Measurements from ENCODE around the gene VPS8.
"Not testable (repeated sequence)": the region's sequence is repeated elsewhere in the genome, so short reads cannot be mapped to it uniquely, and the experiment has no call there.

The VPS8 gene

GRCh38 chr3:184872200-184872599 lies 60.2 kb downstream of the VPS8 start:
- no peak for DNase-seq (ENCODE audit: low read depth in 2 of 2)

GRCh38 chr3:184873141-184873540 lies 61.2 kb downstream of the VPS8 start:
- no peak for DNase-seq (ENCODE audit: low read depth in 2 of 2)

- DNase-seq (ENCODE audit: low read depth in 2 of 2), result no peak
Observed at GRCh38 chr3:184874709-184875644, 63.0 kb downstream of the VPS8 start.

DNA sequence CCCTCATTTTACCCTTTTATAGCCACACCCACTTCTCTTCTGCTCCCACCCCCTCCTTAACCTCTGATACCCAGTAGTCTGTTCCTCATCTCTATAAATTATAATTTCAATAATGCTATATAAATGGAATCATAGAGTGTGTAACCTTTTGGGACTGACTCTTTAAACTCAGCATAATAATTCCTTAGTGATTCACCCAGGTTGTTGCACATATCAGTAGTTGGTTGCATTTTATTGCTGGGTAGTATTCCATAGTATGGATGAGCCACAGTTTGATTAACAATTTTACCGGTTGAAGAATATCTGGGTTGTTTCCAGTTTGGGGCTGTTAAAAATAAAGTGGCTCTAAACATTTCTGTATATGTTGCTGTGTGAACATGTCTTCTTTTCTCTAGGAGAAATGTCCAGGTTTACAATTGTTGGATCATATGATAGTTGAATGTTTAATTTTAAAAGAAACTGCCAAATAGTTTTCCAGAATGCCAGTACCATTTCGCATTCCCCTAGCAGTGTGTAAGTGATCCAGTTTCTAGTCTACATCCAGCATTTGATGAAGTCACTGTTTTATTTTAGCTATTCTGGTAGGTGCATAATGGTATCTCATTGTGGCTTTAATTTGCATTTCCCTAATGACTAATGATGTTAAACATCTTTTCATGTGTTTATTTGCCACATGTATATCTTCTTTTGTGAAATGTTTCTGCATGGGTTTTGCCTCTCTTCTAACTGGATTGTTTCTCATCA lies 68.5 kb downstream of the VPS8 start:
- DNase-seq (ENCODE audit: low read depth in 2 of 2), result no peak

DNA sequence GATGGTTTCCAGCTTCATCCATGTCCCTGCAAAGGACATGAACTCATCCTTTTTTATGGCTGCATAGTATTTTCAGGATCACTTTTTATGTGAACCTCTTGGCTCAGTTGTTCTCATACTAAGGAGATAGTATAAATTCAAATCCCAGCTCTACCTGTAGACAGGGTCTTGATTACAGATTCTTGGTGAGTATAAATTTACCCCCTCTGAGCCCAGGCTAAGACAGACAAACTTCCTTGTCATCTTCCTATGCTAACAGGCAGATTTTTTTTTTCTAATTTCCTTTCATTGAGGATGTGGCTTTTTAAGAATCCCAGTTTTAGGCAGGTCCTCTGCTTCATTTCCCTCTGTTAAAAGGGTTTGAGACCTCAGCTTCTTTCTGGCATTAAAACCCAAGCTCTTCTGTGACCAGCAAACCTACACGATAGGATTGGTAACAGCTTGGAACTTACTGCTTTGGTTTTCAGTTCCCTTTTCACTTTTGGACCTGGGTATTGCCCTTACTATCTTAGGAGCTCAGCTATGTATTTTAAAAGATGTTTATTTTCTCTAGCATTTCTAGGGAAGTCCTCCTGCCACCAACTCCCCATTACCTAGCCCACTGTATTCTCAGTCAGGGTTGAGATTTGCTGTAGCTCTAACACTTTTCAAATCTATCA lies 72.5 kb downstream of the VPS8 start:
- DNase-seq (ENCODE audit: low read depth in 2 of 2), result no peak

DNA sequence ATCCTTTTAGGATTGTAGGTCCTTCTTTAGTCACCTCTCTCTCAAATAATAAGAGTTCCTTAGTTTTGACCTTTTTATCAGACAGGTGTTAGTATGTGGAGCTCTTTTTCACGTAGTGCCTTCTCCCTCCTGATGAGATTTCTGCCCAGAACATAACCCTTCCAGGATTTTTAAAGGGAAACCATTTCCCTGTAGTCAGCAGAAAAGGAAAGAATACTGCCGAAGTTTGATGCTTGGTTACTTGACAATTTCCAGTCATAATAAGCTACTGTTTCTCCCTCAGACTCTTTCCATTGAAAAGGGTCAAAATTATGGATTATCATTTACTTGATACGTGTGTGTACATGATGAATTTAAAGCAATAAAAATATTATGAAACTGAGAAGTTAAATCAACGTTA lies 73.1 kb downstream of the VPS8 start:
- DNase-seq (ENCODE audit: low read depth in 2 of 2), result no peak

GRCh38 chr3:184887574-184887973 lies 75.6 kb downstream of the VPS8 start:
- no peak for DNase-seq (ENCODE audit: low read depth in 2 of 2)

DNA sequence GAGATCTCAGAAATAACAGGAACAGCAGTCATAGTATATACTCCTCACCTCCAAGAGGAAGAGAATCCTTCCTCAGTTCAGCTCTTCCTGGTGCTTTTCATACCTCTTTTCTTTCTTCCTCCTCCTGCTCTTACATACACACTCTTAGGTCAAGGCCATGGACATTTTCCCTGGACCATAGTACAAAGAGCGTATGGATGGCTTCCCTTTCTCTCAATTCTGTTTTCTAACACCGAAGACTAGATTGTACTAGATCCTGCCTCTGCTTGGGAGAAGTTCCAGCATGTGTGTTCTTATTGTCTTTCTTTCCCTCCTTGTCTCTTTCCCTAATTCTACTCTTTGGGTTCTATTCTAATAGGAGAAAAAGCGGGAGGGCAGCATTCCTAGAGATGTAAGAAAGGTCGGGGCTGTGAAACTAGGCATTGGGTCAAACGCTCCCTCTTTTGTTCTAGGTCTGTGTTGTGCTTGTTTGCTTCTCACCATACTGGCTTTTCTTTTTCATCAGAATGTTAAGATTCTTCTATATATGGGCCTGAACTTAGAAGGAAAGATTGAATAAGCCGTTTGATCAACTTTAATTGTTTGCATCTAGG lies 77.4 kb downstream of the VPS8 start:
- DNase-seq (ENCODE audit: low read depth in 2 of 2), result no peak

GRCh38 chr3:184894051-184894450 lies 82.1 kb downstream of the VPS8 start:
- DNase-seq (ENCODE audit: low read depth in 2 of 2), result no peak

- DNase-seq (ENCODE audit: low read depth in 2 of 2), result no peak
Observed at GRCh38 chr3:184895350-184895749, 83.4 kb downstream of the VPS8 start.

- no peak for DNase-seq (ENCODE audit: low read depth in 2 of 2)
Observed at GRCh38 chr3:184896336-184896735, 84.4 kb downstream of the VPS8 start.

- no peak for DNase-seq (ENCODE audit: low read depth in 2 of 2)
Observed at GRCh38 chr3:184899953-184900595, 88.1 kb downstream of the VPS8 start.

- DNase-seq (ENCODE audit: low read depth in 2 of 2), result not testable (repeated sequence)
Observed at GRCh38 chr3:184907031-184907430, 95.1 kb downstream of the VPS8 start.

GRCh38 chr3:184907681-184908649 lies 96.0 kb downstream of the VPS8 start:
- no peak for DNase-seq (ENCODE audit: low read depth in 2 of 2)

DNA sequence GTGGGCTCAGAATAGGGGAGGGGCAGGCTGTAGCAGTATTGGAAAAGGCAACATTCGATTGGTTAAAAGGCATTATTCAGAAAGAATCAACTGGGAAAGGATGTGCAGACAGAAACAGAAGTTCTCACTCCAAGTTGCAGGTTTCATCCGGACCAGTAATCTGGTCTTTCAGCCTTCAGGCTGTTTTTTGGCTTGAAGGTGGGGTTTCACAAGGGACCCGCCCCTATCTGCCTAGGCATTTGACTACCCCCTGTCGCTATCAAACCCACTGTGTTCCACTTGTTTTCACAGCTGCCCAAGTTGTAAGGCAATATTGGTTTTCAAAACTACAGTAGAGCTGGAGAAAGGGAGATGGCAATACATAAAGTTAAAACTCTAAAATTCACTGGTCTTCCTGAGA lies 96.9 kb downstream of the VPS8 start:
- no peak for DNase-seq (ENCODE audit: low read depth in 2 of 2)

DNA sequence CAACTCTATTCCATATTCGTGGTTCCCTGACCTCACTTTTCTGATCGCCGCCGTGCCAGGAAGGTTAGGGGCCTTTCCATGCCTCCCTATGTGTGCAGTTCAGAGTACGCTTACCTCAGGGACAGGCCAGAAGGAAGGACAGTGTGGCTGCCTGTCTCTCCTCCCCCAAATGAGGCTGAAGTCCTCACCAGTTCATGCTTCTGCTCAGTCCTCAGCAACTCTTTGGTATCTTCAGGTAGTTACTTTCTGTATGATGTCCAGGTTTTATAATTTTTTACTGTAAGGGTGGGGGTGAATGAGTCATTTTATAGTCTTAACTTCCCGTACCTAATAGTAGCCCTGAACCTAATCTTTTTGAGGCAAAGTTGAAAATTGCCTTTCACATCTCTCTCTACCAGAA lies 98.7 kb downstream of the VPS8 start:
- DNase-seq (ENCODE audit: low read depth in 2 of 2), result no peak

DNA sequence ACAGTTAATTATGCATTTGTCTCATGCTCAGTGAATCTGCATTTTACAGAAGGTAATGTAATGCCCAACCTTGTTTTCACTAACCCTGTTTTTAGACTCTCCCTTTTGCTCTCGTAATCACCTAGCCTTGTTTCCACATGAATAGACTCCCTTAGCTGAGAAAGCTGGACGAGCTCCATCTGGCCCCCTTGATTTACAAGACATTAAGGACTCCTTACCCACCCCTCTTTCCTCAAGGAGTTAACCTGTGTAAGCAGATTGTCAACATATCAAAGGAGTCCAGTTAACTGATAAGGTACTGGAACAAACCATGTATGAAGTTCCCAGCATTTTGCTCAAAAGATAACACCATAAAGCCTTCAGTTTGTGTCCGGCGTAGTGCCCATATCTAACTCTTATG lies 99.6 kb downstream of the VPS8 start:
- no peak for DNase-seq (ENCODE audit: low read depth in 2 of 2)

DNA sequence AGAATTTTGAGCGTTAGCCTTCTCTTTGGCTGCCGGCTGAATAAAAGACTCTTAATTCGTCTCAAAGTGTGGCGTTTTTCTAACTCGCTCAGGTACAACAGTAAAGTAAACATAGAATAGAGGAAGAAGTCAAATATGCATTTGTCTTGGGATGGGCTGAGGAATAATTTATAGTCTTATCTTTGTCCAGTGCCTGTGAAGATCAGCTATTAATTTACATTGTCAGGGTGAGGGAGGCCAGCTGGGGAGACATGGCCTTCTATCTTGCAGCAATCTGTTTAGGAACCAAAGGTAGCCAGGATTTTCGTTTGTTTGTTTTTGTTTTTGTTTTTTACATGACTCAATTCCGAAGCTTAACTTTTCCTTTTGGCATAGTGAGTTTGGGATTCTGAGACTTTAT lies 100.2 kb downstream of the VPS8 start:
- DNase-seq (ENCODE audit: low read depth in 2 of 2), result no peak

DNA sequence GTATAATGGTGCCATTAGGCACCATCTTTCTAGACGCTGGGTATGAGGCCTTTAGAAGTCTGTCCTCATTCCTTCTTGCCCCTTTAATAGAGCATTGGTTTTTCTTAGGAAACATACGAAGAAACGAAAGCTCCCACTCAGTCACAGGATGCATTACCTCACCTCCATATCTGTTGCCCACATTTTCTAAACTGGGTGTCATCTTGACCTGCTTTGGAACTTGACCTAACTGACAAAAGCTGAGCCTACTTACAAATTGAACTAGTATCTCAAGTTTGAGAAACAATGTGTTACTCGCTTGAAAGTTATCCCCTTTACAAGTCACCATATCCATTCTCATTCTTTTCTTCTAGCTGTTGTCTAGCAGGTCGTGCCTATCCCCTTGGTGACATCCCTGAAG lies 102.7 kb downstream of the VPS8 start:
- no peak for DNase-seq (ENCODE audit: low read depth in 2 of 2)

DNA sequence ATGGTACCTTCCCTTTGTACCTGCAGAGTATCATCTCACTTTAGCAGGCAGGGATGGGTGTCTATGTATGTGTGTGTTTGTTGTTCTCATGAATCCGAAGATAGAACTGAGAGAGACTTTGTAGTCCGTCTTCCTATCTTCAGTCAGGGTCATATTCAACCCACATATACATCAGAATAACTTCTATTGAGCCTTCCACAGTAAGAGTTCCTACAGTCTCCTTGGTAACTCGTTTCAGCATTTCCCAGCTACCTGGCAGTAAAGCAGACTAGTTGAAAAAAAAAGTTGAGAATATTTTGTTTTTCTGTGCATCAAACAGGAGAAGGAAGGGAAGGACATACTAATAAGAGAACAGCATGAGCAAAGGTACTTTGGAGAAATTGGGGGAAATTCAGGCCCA lies 106.8 kb downstream of the VPS8 start:
- DNase-seq (ENCODE audit: low read depth in 2 of 2), result no peak
